Measurements from ENCODE around the gene GRID2IP.
"Not testable (repeated sequence)": the region's sequence is repeated elsewhere in the genome, so short reads cannot be mapped to it uniquely, and the experiment has no call there.

The GRID2IP gene

GRCh38 chr7:6477318-6477660 lies 74.0 kb downstream of the GRID2IP start:
- no peak overlapping the region for H3K4me3 ChIP-seq (ENCODE audit: low read length)
- no peak for TF ChIP-seq ZNF274 (IDR thresholded peaks at IDR 0.05; ENCODE audit: low read depth, low read length)

DNA sequence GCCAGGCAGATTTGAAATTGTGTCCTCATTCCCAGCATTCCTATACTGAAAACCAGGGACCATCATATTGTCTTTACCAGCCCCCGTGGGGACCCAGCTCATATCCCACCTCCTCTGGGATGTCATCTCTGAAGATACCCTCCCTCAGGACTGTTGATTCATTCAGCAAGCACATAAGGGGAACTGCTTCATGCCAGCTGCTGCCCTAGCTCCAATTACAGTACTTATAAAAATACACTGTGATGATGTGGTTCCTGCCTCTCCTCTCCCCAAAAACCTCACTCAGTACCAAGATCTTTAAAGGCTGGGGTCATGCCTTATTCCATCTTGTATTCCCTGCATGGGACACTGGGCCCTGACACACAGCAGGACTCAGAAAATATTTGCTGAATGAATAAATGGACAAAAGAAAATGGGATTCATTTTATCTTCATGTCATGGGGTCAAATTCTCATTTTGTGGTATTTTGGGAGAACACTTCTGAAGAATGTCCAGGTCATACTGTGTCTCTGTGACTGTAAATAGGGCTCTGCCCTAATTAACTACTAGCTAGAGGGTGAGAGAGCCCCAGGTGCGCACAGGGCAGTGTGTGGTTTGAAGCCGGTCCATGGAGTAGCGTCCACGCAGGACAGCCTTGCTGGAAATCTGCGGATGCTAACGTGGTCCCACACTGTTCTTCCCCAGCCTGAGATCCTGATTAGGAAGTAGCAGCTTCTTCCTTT lies 74.5 kb downstream of the GRID2IP start:
- H3K4me3 ChIP-seq (ENCODE audit: low read length): no peak overlapping the region

GRCh38 chr7:6475433-6476186 lies 75.7 kb downstream of the GRID2IP start:
- no peak overlapping the region for H3K4me3 ChIP-seq (ENCODE audit: low read length)
- no peak for TF ChIP-seq ZNF274 (IDR thresholded peaks at IDR 0.05; ENCODE audit: low read depth, low read length)

More for the DNA sequence above, 74.5 kb downstream of the GRID2IP start:
- no peak for TF ChIP-seq ZNF274 (IDR thresholded peaks at IDR 0.05; ENCODE audit: low read depth, low read length)

DNA sequence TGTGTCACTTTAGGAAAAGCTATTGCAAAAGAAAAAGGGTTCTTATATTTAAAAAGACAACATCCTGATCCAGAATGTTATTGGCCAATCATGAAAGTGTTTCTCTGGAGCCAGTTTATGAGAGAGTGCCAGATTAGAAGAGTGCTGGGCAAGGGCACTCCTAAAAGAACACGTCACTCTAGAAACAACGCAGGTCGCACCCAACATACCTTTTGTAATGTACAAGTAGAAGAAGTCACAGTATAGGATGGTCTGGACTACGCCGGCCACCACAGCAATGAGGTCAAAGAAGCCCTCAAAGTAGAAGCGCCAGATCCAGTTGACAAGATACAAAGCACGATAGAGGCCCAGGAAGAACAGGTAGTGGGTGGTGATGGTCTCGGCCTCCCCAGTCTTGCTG lies 85.4 kb downstream of the GRID2IP start:
- no peak for TF ChIP-seq ZNF274 (IDR thresholded peaks at IDR 0.05; ENCODE audit: low read depth, low read length)
- no peak overlapping the region for H3K4me3 ChIP-seq (ENCODE audit: low read length)

DNA sequence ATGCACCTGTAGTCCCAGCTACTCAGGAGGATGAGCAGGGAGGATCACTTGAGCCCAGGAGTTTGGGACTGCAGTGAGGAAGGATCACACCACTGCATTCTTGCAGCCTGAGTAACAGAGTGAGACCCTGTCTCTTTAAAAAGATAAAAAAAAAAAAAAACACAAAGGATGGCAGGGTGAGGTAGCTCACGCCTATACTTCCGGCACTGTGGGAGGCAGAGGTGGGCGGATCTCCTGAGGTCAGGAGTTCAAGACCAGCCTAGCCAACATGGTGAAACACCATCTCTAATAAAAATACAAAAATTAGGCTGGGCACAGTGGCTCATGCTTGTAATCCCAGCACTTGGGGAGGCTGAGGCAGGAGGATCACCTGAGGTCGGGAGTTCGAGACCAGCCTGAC lies 87.7 kb downstream of the GRID2IP start:
- not testable (repeated sequence) for H3K4me3 ChIP-seq (ENCODE audit: low read length)

DNA sequence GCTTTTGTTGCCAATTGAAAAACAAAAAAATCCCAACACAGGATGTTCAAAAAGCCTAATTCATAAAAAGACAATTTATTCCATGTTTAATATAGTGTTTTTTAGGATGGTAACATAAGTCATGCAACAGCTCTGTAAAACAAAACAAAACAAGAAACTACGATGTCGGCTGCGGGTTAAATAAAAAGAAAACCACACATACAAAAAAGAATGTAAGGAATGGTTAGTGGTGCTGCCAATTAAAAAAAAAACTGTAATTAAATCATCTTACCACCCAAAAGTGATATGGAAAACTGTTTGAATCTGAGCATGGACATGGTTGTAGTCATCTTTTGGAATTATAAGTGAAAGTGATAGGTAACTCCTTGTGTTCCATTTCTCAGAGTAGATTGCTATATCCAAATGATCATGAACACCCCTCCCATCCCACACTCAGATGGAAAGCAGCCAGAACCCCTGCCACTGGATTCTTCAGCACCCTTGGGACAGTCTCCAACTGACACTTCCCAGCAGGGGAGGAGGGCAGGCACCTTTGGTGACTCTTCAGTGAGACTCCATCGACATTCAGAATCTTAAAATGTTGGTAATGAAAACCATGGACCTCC lies 89.2 kb downstream of the GRID2IP start:
- H3K4me3 ChIP-seq (ENCODE audit: low read length): no peak overlapping the region
- TF ChIP-seq ZNF274 (IDR thresholded peaks at IDR 0.05; ENCODE audit: low read depth, low read length): no peak

DNA sequence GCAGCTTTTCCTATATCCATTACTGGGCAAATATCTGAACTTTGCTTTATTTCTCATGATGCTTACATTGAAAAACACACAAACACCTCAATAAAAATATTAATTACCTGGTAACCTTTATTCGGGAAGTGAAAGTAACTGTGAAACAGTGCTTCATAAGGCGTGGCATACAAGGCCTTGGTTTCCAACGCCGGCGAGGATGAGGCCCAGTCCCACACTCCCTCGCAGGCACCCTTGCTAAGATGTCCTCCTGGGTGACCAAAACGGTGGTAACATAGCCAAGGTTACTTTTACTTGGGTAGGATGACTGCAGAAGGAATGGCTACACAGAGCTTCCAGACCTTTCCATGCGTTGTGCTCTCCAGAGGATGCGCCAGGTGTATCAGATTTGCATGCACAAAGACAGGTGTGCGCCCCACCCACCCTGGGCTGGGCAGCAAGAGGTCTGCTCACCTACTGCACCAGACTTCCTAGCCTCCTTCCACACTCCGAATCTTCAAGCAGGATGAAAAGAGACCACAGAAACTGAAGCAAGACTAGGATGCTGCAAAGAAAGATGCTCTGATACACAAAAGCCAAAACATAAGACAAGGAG lies 90.2 kb downstream of the GRID2IP start:
- no peak for TF ChIP-seq ZNF274 (IDR thresholded peaks at IDR 0.05; ENCODE audit: low read depth, low read length)
- no peak overlapping the region for H3K4me3 ChIP-seq (ENCODE audit: low read length)

DNA sequence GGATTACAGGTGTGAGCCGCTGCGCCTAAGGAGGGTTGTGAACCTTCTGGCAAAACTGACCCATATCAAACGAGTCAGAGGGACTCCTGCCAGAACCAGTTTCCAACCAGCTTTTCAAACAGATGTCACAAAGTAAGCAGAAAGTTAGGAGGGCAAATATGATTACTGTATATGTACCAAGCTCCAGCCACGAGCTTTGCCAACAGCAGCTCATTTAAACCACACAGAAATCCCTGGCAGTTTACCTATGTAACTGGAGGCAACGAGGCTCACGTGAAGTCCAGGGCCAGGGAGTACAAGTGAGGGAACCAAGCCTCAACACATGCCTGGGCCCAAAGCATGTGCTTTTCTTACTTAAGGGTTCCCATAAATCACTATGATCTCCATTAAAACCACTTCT lies 91.0 kb downstream of the GRID2IP start:
- no peak overlapping the region for H3K4me3 ChIP-seq (ENCODE audit: low read length)

DNA sequence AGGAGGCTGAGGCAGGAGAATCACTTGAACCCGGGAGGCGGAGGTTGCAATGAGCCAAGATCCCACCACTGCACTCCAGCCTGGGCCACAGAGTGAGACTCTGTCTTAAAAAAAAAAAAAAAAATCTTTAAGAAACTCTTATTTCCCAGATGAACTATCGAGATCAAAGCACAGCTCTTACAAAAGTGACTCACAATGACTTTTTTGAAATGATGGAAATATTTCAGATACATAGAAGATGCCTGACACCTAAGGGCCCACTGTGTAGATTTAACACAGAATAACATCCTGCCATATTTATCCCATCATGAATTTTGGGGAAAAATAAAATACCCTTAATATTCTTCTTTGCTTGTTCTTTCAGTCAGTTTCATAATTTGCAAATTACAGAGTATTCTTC lies 92.6 kb downstream of the GRID2IP start:
- not testable (repeated sequence) for H3K4me3 ChIP-seq (ENCODE audit: low read length)

More for the DNA sequence above, 91.0 kb downstream of the GRID2IP start:
- TF ChIP-seq ZNF274 (IDR thresholded peaks at IDR 0.05; ENCODE audit: low read depth, low read length): no peak

GRCh38 chr7:6453734-6454133 lies 97.5 kb downstream of the GRID2IP start:
- H3K4me3 ChIP-seq (ENCODE audit: low read length): no peak overlapping the region
- TF ChIP-seq ZNF274 (IDR thresholded peaks at IDR 0.05; ENCODE audit: low read depth, low read length): no peak

- TF ChIP-seq ZNF274 (IDR thresholded peaks at IDR 0.05; ENCODE audit: low read depth, low read length): no peak
- no peak overlapping the region for H3K4me3 ChIP-seq (ENCODE audit: low read length)
Measured at GRCh38 chr7:6451224-6451705, 100.0 kb downstream of the GRID2IP start.

GRCh38 chr7:6450591-6450990 lies 100.7 kb downstream of the GRID2IP start:
- H3K4me3 ChIP-seq (ENCODE audit: low read length): not testable (repeated sequence)

- not testable (repeated sequence) for H3K4me3 ChIP-seq (ENCODE audit: low read length)
Measured at GRCh38 chr7:6449884-6450283, 101.4 kb downstream of the GRID2IP start.

DNA sequence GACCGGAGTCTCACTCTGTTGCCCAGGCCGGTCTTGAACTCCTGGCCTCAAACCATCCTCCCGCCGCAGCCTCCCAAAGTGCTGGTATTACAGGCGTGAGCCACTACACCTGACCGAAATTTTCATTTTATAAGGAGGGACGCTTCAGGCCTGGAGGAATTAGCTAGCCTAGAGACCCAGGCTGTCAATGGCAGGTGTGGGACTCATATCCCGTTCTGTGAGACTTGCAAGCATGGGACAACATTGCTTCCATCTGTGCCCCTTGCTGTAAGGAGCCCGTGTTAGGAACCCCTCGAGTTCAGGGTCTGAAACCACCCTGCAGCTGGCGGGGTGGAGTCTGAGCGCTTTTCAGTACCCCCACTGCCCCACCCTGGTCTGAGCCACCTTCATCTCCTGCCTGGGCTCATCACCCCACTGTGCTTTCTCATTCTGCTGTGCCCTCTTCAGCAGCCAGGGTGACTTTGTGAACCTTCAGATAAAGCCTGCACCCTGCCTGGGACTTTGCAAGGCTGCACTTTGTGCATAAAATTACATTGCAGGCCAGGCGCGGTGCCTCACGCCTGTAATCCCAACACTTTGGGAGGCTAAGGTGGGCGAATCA lies 102.2 kb downstream of the GRID2IP start:
- no peak for TF ChIP-seq ZNF274 (IDR thresholded peaks at IDR 0.05; ENCODE audit: low read depth, low read length)
- no peak overlapping the region; the same call in 1 of the 2 replicates for H3K4me3 ChIP-seq (ENCODE audit: low read length)
